PC-9 (cell line): ENCODE results near the gene MLC1. TPM values are rescaled to one million over a fixed set of nuclear protein-coding genes. Genes with fewer than 3 reads are reported as not detected.

ENCODE experiments used
- BruUV-seq: library from RNA; stranded (reverse); fragments of 400-500 nt; replicated peaks from 2 replicates; lab custom pipeline; 2021; lab: Mats Ljungman, UMichigan
- CTCF ChIA-PET: fragments of 300-600 bp; sonication (Branson Sonifier 250); formaldehyde crosslinking; loops from one replicate; lab custom pipeline; 2022; ENCODE audit warnings: antibody characterized with exemption; lab: Charles Lee
- POLR2A ChIA-PET: fragments of 300-600 bp; sonication (Branson Sonifier 250); formaldehyde crosslinking; loops from one replicate; lab custom pipeline; 2022; ENCODE audit warnings: antibody characterized with exemption; ENCODE audit not compliant: unreplicated experiment; lab: Charles Lee
- DNase-seq, 2 experiments: peaks; one replicate each; pipeline versions ENCODE4 v3.0.0 to v3.0.0-alpha.2; 2015 to 2022; ENCODE audit warnings: mixed read lengths in 1 of 2
- H2AFZ ChIP-seq: fragments of 200-600 bp; sonication (generic); 2 replicates; pipeline ENCODE4 v1.8.1; 2017; ENCODE audit warnings: antibody characterized with exemption
- H3F3A ChIP-seq: fragments of 200-600 bp; sonication (generic); 2 replicates; pipeline ENCODE4 v1.8.1; 2017; ENCODE audit warnings: antibody characterized with exemption, mild to moderate bottlenecking, low read depth; ENCODE audit not compliant: insufficient read depth
- H3K27ac ChIP-seq: fragments of 200-600 bp; sonication (generic); 2 replicates; pipeline ENCODE4 v1.6.1; 2016; ENCODE audit warnings: mixed run types
- H3K27me3 ChIP-seq: fragments of 200-600 bp; sonication (generic); 2 replicates; pipeline ENCODE4 v1.6.1; 2016; ENCODE audit warnings: low read depth, mixed run types; ENCODE audit not compliant: insufficient read depth
- H3K36me3 ChIP-seq: fragments of 200-600 bp; sonication (generic); 2 replicates; pipeline ENCODE4 v1.6.1; 2016; ENCODE audit warnings: low read depth, mixed run types
- H3K4me1 ChIP-seq: fragments of 200-600 bp; sonication (generic); replicated peaks from 2 replicates; pipeline ENCODE4 v1.6.1; 2016; ENCODE audit warnings: mixed run types; ENCODE audit not compliant: insufficient read depth
- H3K4me2 ChIP-seq: fragments of 200-600 bp; sonication (generic); 2 replicates; pipeline ENCODE4 v1.6.1; 2017; ENCODE audit warnings: mixed run types
- H3K4me3 ChIP-seq: fragments of 200-600 bp; sonication (generic); 2 replicates; pipeline ENCODE4 v1.6.1; 2016; ENCODE audit warnings: mixed run types
- H3K79me2 ChIP-seq: fragments of 200-600 bp; sonication (generic); 2 replicates; pipeline ENCODE4 v1.6.1; 2017; ENCODE audit warnings: low read depth, mixed run types
- H3K9me2 ChIP-seq: fragments of 200-600 bp; sonication (generic); 2 replicates; pipeline ENCODE4 v1.8.1; 2017; ENCODE audit warnings: mild to moderate bottlenecking; ENCODE audit not compliant: insufficient read depth
- H3K9me3 ChIP-seq: fragments of 200-600 bp; sonication (generic); 2 replicates; pipeline ENCODE4 v1.8.1; 2016; ENCODE audit warnings: low read depth; ENCODE audit not compliant: insufficient read depth
- H4K20me1 ChIP-seq: fragments of 200-600 bp; sonication (generic); 2 replicates; pipeline ENCODE4 v1.8.1; 2017; ENCODE audit not compliant: insufficient read depth
- CTCF ChIP-seq: fragments of 200-600 bp; sonication (generic); conservative IDR thresholded peaks from 2 replicates; pipeline ENCODE4 v1.6.1; 2017; ENCODE audit warnings: mixed run types, antibody characterized with exemption, mild to moderate bottlenecking, moderate library complexity
- EZH2 ChIP-seq: fragments of 200-600 bp; sonication (generic); IDR thresholded peaks from 2 replicates; pipeline ENCODE4 v1.8.0; 2017; ENCODE audit warnings: antibody characterized with exemption, low read depth
- intact Hi-C: fragments of 100-400 bp; cut with micrococcal nuclease; formaldehyde crosslinking; loops from one replicate; pipeline ENCODE4 v1.10.0; 2022; ENCODE audit not compliant: unreplicated experiment
- total RNA-seq: library from RNA; stranded (reverse); gene quantifications from 2 replicates; pipeline ENCODE4 v1.2.3, GENCODE V29; 2021

MLC1 gene
- total RNA-seq, 1 experiment from 2014 or later: not detected

DNA sequence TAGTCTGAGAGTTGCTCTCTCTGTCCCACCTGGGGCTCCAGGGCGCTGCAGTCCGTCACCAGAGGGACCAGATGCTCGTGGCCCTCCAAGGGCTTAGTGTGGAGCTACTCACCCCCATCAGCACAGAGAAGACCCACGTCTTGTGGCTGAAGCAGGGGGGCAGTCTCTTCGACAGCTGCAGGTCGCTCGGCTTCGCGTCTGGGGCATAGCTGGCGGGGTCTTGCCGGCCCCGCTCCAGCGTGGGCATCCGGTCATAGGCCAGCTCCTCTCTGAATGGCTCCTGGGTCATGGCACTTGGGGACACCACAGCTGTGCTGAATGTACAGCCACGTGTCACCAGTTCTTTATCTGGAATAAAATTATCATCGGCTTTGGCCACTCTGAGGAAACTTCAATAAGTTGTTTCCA lies 608 bp downstream of the MLC1 start:
- Histone ChIP-seq H3K9me3 (no peaks in the 10 kb centered on the region), H3K4me2 (no peak overlapping the region), H3K79me2 (no peaks in the 10 kb centered on the region), H3F3A (no peaks in the 10 kb centered on the region), H3K9me2 (no peaks in the 10 kb centered on the region), H3K4me3 (no peak overlapping the region), H3K27me3 (peaks cover 26% of the 10 kb centered on the region), H3K4me1 (no peaks in the 10 kb centered on the region), H3K27ac (no peak overlapping the region), H2AFZ (no peak overlapping the region), H3K36me3 (no peaks in the 10 kb centered on the region), H4K20me1 (no peaks in the 10 kb centered on the region)
- intact Hi-C loops: no loop called here
- ChIA-PET CTCF (no interaction called here), POLR2A (interaction anchor here (0.5 kb wide), 1 partner anchor 9 kb away, joined by 4 read pairs; no protein-coding TSS in a partner anchor)
- no peak for TF ChIP-seq CTCF
- TF ChIP-seq EZH2: no peak
- no TSS peak for BruUV-seq
- no peak for DNase-seq

GRCh38 chr22:50084080-50084477 lies 1.1 kb downstream of the MLC1 start:
- POLR2A ChIA-PET: no interaction called here

GRCh38 chr22:50083462-50084079 lies 1.7 kb downstream of the MLC1 start:
- Histone ChIP-seq H4K20me1 (no peaks in the 10 kb centered on the region), H3K4me2 (no peak overlapping the region), H3K36me3 (no peaks in the 10 kb centered on the region), H3K4me3 (no peak overlapping the region), H2AFZ (no peak overlapping the region), H3K9me2 (no peaks in the 10 kb centered on the region), H3K27me3 (peaks cover 18% of the 10 kb centered on the region), H3K9me3 (no peaks in the 10 kb centered on the region), H3K27ac (no peak overlapping the region), H3F3A (no peaks in the 10 kb centered on the region), H3K79me2 (no peaks in the 10 kb centered on the region), H3K4me1 (no peaks in the 10 kb centered on the region)
- POLR2A ChIA-PET: no interaction called here
- intact Hi-C loops: no loop called here
- TF ChIP-seq EZH2: no peak
- TF ChIP-seq CTCF: no peak
- CTCF ChIA-PET: no interaction called here
- DNase-seq: no peak
- no TSS peak for BruUV-seq

More at GRCh38 chr22:50084080-50084477, 1.1 kb downstream of the MLC1 start:
- Histone ChIP-seq H3K4me1 (no peaks in the 10 kb centered on the region), H3F3A (no peaks in the 10 kb centered on the region), H3K27me3 (peaks cover 23% of the 10 kb centered on the region), H3K4me3 (no peak overlapping the region), H3K9me3 (no peaks in the 10 kb centered on the region), H4K20me1 (no peaks in the 10 kb centered on the region), H3K4me2 (no peak overlapping the region), H3K36me3 (no peaks in the 10 kb centered on the region), H3K79me2 (no peaks in the 10 kb centered on the region), H3K27ac (no peak overlapping the region), H2AFZ (no peak overlapping the region), H3K9me2 (no peaks in the 10 kb centered on the region)
- TF ChIP-seq CTCF (no peak), EZH2 (no peak)
- BruUV-seq: no TSS peak
- intact Hi-C loops: no loop called here
- no peak for DNase-seq
- CTCF ChIA-PET: no interaction called here
